Dendritic cell treated with granulocyte-macrophage colony-stimulating factor and Interleukin-4, amounts not matched to agents 40 ng/mL and 50 ng/mL, for 4 days (primary cell): ENCODE results near the gene ALDH3B1.
"Not testable (repeated sequence)": the region's sequence is repeated elsewhere in the genome, so short reads cannot be mapped to it uniquely, and the experiment has no call there.

Experiments
- H3K27ac Mint-ChIP-seq: one replicate; pipeline ENCODE4 v1.8.0; 2022; ENCODE audit warnings: mild to moderate bottlenecking, mixed read lengths
- H3K27me3 Mint-ChIP-seq: one replicate; pipeline ENCODE4 v1.8.0; 2022; ENCODE audit warnings: mild to moderate bottlenecking, mixed read lengths
- H3K36me3 Mint-ChIP-seq: one replicate; pipeline ENCODE4 v1.8.0; 2022; ENCODE audit warnings: low read depth, mixed read lengths
- H3K4me1 Mint-ChIP-seq: one replicate; pipeline ENCODE4 v1.8.0; 2022; ENCODE audit warnings: low read depth, mixed read lengths
- H3K4me3 Mint-ChIP-seq: one replicate; pipeline ENCODE4 v1.8.0; 2022; ENCODE audit warnings: mild to moderate bottlenecking, moderate library complexity, mixed read lengths
- H3K9me3 Mint-ChIP-seq: one replicate; pipeline ENCODE4 v1.8.0; 2022; ENCODE audit warnings: mixed read lengths
- intact Hi-C: fragments of 100-400 bp; cut with micrococcal nuclease; formaldehyde crosslinking; loops from one replicate; pipeline ENCODE4 v1.15.0; 2022

Gene ALDH3B1

GRCh38 chr11:68010090-68011041 is at the start of gene ALDH3B1:
Gene ALDH3B1 (plus strand): TSS chr11:68010327. CDS start chr11:68015298, 4,971 bp downstream.
- H3K27ac Mint-ChIP-seq = peak within 1 kb of the TSS; percentile 99
- peaks cover 38% of the 10 kb centered on the region for H3K36me3 Mint-ChIP-seq
- H3K4me1 Mint-ChIP-seq = peaks cover 91% of the 10 kb centered on the region
- intact Hi-C loops = loop anchor here (2.0 kb wide), 2 partner anchors 14 to 30 kb away; no protein-coding TSS in a partner anchor
- peak within 1 kb of the TSS; percentile 87 for H3K4me3 Mint-ChIP-seq
- no peaks in the 10 kb centered on the region for H3K9me3 Mint-ChIP-seq
- no peaks in the 10 kb centered on the region for H3K27me3 Mint-ChIP-seq

GRCh38 chr11:67963217-67963616 is 46.9 kb upstream of the ALDH3B1 start:
- H3K9me3 Mint-ChIP-seq, H3K4me1 Mint-ChIP-seq, H3K4me3 Mint-ChIP-seq, H3K27ac Mint-ChIP-seq, intact Hi-C loops, H3K36me3 Mint-ChIP-seq: not testable (repeated sequence)
- peaks cover 49% of the 10 kb centered on the region for H3K27me3 Mint-ChIP-seq

GRCh38 chr11:67963879-67964278 is 46.2 kb upstream of the ALDH3B1 start:
- H3K4me1 Mint-ChIP-seq = not testable (repeated sequence)

GRCh38 chr11:67964746-67965145 is 45.4 kb upstream of the ALDH3B1 start:
- H3K27me3 Mint-ChIP-seq = peaks cover 36% of the 10 kb centered on the region
- H3K27ac Mint-ChIP-seq, H3K4me1 Mint-ChIP-seq, H3K4me3 Mint-ChIP-seq, H3K36me3 Mint-ChIP-seq, intact Hi-C loops, H3K9me3 Mint-ChIP-seq: not testable (repeated sequence)

More at GRCh38 chr11:67963879-67964278, 46.2 kb upstream of the ALDH3B1 start:
- H3K4me3 Mint-ChIP-seq, intact Hi-C loops, H3K9me3 Mint-ChIP-seq, H3K36me3 Mint-ChIP-seq, H3K27ac Mint-ChIP-seq: not testable (repeated sequence)
- H3K27me3 Mint-ChIP-seq = peaks cover 43% of the 10 kb centered on the region

- H3K4me3 Mint-ChIP-seq, H3K27ac Mint-ChIP-seq, H3K9me3 Mint-ChIP-seq, H3K4me1 Mint-ChIP-seq, intact Hi-C loops, H3K36me3 Mint-ChIP-seq: not testable (repeated sequence)
- peaks cover 31% of the 10 kb centered on the region for H3K27me3 Mint-ChIP-seq
Measured at GRCh38 chr11:67965830-67966348, 44.2 kb upstream of the ALDH3B1 start.

GRCh38 chr11:67974746-67975145 is 35.4 kb upstream of the ALDH3B1 start:
- H3K4me3 Mint-ChIP-seq, intact Hi-C loops, H3K4me1 Mint-ChIP-seq, H3K36me3 Mint-ChIP-seq, H3K27ac Mint-ChIP-seq, H3K9me3 Mint-ChIP-seq: not testable (repeated sequence)
- H3K27me3 Mint-ChIP-seq = peaks cover 19% of the 10 kb centered on the region

- H3K36me3 Mint-ChIP-seq, H3K4me1 Mint-ChIP-seq, intact Hi-C loops, H3K9me3 Mint-ChIP-seq, H3K27ac Mint-ChIP-seq, H3K4me3 Mint-ChIP-seq: not testable (repeated sequence)
- H3K27me3 Mint-ChIP-seq = peaks cover 21% of the 10 kb centered on the region
Measured at GRCh38 chr11:67978766-67979418, 31.2 kb upstream of the ALDH3B1 start.

GRCh38 chr11:67981226-67981625 is 28.9 kb upstream of the ALDH3B1 start:
- peaks cover 19% of the 10 kb centered on the region for H3K27me3 Mint-ChIP-seq
- H3K4me3 Mint-ChIP-seq, H3K9me3 Mint-ChIP-seq, H3K27ac Mint-ChIP-seq, H3K36me3 Mint-ChIP-seq, H3K4me1 Mint-ChIP-seq, intact Hi-C loops: not testable (repeated sequence)

- H3K27me3 Mint-ChIP-seq = peaks cover 19% of the 10 kb centered on the region
- H3K36me3 Mint-ChIP-seq, H3K4me3 Mint-ChIP-seq, H3K4me1 Mint-ChIP-seq, intact Hi-C loops, H3K27ac Mint-ChIP-seq, H3K9me3 Mint-ChIP-seq: not testable (repeated sequence)
Measured at GRCh38 chr11:67982255-67982857, 27.8 kb upstream of the ALDH3B1 start.

- Mint-ChIP-seq H3K4me1 (peaks cover 6% of the 10 kb centered on the region), H3K9me3 (no peaks in the 10 kb centered on the region), H3K36me3 (no peaks in the 10 kb centered on the region), H3K4me3 (no peak overlapping the region), H3K27me3 (peaks cover 10% of the 10 kb centered on the region), H3K27ac (no peak overlapping the region)
- intact Hi-C loops = no loop called here
Measured at GRCh38 chr11:67983951-67984350, 26.2 kb upstream of the ALDH3B1 start.

- intact Hi-C loops, H3K27ac Mint-ChIP-seq, H3K4me3 Mint-ChIP-seq, H3K9me3 Mint-ChIP-seq, H3K4me1 Mint-ChIP-seq, H3K36me3 Mint-ChIP-seq: not testable (repeated sequence)
- peaks cover 10% of the 10 kb centered on the region for H3K27me3 Mint-ChIP-seq
Measured at GRCh38 chr11:67985302-67985701, 24.8 kb upstream of the ALDH3B1 start.

- H3K9me3 Mint-ChIP-seq, H3K27me3 Mint-ChIP-seq, H3K27ac Mint-ChIP-seq, intact Hi-C loops, H3K4me3 Mint-ChIP-seq: not testable (repeated sequence)
- Mint-ChIP-seq H3K36me3 (peaks cover 52% of the 10 kb centered on the region), H3K4me1 (peaks cover 27% of the 10 kb centered on the region)
Measured at GRCh38 chr11:67990546-67991346, 19.4 kb upstream of the ALDH3B1 start.

- H3K9me3 Mint-ChIP-seq, H3K27ac Mint-ChIP-seq, H3K4me3 Mint-ChIP-seq: not testable (repeated sequence)
Measured at GRCh38 chr11:67991347-67992121, 18.6 kb upstream of the ALDH3B1 start.

More at GRCh38 chr11:67991347-67992121, 18.6 kb upstream of the ALDH3B1 start:
- peaks cover 33% of the 10 kb centered on the region for H3K4me1 Mint-ChIP-seq
- H3K36me3 Mint-ChIP-seq = peaks cover 60% of the 10 kb centered on the region
- H3K27me3 Mint-ChIP-seq, intact Hi-C loops: not testable (repeated sequence)
